ENCODE measurements around the gene FAHD2A.

DNA sequence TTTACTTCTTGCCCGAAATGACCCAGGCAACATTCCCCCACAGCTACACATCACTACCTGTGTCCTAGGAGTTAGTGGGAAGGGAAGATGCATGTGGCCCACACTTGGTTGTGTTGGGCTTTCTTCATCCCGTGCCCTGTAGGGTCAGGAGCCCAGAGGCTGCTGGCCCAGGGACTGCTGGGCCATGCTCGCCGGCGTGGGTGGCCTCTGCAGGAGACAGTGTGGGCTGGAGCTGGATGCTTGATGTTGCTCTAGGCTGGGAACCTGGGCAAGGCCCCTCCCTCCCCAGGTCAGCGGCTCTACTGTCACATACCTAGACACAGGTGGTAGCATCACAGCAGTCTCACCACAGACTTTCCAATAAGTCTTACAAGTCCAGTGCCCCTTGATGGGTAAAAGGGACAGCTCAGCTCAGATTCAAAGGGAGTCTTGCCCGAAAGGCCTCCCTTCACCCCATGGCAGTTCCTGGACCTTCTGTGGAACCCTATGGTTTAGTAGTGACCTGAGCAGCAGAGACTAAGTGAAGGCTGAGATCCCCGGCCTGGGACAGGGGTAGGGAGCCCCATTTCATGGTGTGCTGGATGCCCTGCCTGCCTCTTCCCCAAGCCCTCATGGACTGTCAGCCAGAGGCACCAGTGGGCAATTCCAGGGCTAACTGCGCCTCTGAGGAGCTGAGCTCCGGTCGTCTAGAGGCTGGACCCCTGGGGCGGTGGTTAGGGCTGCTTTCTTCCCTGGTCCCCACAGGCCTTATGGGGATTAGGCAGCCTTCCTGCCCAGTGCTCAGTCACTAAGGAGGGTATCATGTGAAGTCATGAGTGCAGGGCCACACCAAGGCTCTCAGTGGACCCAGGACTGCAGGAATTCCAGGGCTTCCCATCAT lies 45.4 kb upstream of the FAHD2A start:
- TF ChIP-seq, protein P1, sequence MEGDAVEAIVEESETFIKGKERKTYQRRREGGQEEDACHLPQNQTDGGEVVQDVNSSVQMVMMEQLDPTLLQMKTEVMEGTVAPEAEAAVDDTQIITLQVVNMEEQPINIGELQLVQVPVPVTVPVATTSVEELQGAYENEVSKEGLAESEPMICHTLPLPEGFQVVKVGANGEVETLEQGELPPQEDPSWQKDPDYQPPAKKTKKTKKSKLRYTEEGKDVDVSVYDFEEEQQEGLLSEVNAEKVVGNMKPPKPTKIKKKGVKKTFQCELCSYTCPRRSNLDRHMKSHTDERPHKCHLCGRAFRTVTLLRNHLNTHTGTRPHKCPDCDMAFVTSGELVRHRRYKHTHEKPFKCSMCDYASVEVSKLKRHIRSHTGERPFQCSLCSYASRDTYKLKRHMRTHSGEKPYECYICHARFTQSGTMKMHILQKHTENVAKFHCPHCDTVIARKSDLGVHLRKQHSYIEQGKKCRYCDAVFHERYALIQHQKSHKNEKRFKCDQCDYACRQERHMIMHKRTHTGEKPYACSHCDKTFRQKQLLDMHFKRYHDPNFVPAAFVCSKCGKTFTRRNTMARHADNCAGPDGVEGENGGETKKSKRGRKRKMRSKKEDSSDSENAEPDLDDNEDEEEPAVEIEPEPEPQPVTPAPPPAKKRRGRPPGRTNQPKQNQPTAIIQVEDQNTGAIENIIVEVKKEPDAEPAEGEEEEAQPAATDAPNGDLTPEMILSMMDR (IDR thresholded peaks at IDR 0.05 in 2 of 3, conservative IDR thresholded peaks at IDR 0.05 in 1 of 3; ENCODE audit: borderline replicate concordance in 1 of 3, insufficient read depth in 1 of 3, low read depth in 2 of 3, low read length in 2 of 3): no peak
- no peak for TF ChIP-seq JUND (IDR thresholded peaks at IDR 0.05)
- no peak for TF ChIP-seq EZH2 (IDR thresholded peaks at IDR 0.05)
- TF ChIP-seq, protein P2, sequence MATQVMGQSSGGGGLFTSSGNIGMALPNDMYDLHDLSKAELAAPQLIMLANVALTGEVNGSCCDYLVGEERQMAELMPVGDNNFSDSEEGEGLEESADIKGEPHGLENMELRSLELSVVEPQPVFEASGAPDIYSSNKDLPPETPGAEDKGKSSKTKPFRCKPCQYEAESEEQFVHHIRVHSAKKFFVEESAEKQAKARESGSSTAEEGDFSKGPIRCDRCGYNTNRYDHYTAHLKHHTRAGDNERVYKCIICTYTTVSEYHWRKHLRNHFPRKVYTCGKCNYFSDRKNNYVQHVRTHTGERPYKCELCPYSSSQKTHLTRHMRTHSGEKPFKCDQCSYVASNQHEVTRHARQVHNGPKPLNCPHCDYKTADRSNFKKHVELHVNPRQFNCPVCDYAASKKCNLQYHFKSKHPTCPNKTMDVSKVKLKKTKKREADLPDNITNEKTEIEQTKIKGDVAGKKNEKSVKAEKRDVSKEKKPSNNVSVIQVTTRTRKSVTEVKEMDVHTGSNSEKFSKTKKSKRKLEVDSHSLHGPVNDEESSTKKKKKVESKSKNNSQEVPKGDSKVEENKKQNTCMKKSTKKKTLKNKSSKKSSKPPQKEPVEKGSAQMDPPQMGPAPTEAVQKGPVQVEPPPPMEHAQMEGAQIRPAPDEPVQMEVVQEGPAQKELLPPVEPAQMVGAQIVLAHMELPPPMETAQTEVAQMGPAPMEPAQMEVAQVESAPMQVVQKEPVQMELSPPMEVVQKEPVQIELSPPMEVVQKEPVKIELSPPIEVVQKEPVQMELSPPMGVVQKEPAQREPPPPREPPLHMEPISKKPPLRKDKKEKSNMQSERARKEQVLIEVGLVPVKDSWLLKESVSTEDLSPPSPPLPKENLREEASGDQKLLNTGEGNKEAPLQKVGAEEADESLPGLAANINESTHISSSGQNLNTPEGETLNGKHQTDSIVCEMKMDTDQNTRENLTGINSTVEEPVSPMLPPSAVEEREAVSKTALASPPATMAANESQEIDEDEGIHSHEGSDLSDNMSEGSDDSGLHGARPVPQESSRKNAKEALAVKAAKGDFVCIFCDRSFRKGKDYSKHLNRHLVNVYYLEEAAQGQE (IDR thresholded peaks at IDR 0.05; ENCODE audit: low read depth): no peak
- TF ChIP-seq SRF (IDR thresholded peaks at IDR 0.05; ENCODE audit: low read depth): no peak

All from HCT116 (cell line).